ENCODE measurements around the gene DMRT2. TPM values are rescaled to one million over a fixed set of nuclear protein-coding genes. Genes with fewer than 3 reads are reported as not detected.

Gene DMRT2
- total and polyA plus RNA-seq, 2 donors (not counting 1 experiment from before 2014, with no cell fraction given): not detected

DNA sequence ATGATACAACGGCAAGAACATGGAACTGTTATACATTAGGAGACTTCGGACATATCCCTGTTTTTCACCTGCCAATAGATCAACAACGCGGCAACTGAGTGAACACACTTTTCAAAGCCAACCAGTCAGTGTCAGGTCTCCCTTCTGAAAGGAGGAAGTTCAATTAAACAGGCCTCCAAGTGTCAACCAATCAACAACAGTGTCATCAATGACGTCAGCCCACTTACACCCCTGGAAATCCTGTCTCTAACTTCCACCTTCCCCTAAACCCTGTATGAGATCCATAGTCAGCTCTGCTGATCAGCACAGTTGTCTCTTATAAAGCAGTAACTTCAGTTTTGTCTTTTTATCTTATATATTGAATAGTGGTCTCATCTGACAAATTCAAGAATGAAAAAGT is 37.1 kb upstream of the DMRT2 start:
- DNase-seq (peak; percentile 19), ATAC-seq (ENCODE audit: low read depth) (no peak)
- Mint-ChIP-seq H3K4me3 (no peak overlapping the region), H3K27ac (no peak overlapping the region), H3K27me3 (peaks cover 35% of the 10 kb centered on the region), H3K9me3 (ENCODE audit: insufficient read depth) (no peaks in the 10 kb centered on the region), H3K4me1 (no peaks in the 10 kb centered on the region)
- Histone ChIP-seq H2AFZ (ENCODE audit: insufficient read depth, low read depth, low read length, poor library complexity, severe bottlenecking) (peak overlapping the region; percentile 5), H3K4me2 (replicated peaks; ENCODE audit: low read depth, low read length, poor library complexity, severe bottlenecking) (no peak overlapping the region), H4K20me1 (ENCODE audit: control insufficient read depth, insufficient read depth, low read length, poor library complexity, severe bottlenecking) (no peaks in the 10 kb centered on the region), H3K36me3 (replicated peaks in 1 of 2; ENCODE audit: control extremely low read depth in 1 of 2, control insufficient read depth in 1 of 2, extremely low read depth in 1 of 2, insufficient read depth in 2 of 2, low read length in 1 of 2) (no peaks in the 10 kb centered on the region), H3K79me2 (ENCODE audit: control insufficient read depth, insufficient read depth, low read length) (no peaks in the 10 kb centered on the region), H3K4me3 (ENCODE audit: control extremely low read depth in 1 of 5, extremely low read depth in 1 of 5, insufficient read depth in 1 of 5, low read depth in 2 of 5, low read length in 4 of 5) (no peak overlapping the region), H3K9me3 (ENCODE audit: control extremely low read depth in 1 of 3, control insufficient read depth in 2 of 3, insufficient read depth in 1 of 3, low read length in 2 of 3) (no peaks in the 10 kb centered on the region), H3K27me3 (replicated peaks in 1 of 4; ENCODE audit: control extremely low read depth in 1 of 4, control insufficient read depth in 3 of 4, insufficient read depth in 4 of 4, low read length in 3 of 4) (peaks cover 0 to 12% (median 1%) of the 10 kb centered on the region in 4 experiments), H3K4me1 (ENCODE audit: control insufficient read depth in 2 of 2, insufficient read depth in 2 of 2, low read length in 2 of 2) (no peaks in the 10 kb centered on the region), H3K27ac (ENCODE audit: low read length in 2 of 2) (no peak overlapping the region), H3K9ac (ENCODE audit: low read length) (no peak overlapping the region)
- WGBS (ENCODE audit: insufficient coverage): 78% methylated on average over 5 of the region's 5 CpGs
- intact Hi-C loops (cut with micrococcal nuclease): no loop called here
- TF ChIP-seq EZH2 (IDR thresholded peaks at IDR 0.05; ENCODE audit: borderline replicate concordance, insufficient read depth, low read depth, low read length, poor library complexity, severe bottlenecking): no peak
- TF ChIP-seq, protein P1, sequence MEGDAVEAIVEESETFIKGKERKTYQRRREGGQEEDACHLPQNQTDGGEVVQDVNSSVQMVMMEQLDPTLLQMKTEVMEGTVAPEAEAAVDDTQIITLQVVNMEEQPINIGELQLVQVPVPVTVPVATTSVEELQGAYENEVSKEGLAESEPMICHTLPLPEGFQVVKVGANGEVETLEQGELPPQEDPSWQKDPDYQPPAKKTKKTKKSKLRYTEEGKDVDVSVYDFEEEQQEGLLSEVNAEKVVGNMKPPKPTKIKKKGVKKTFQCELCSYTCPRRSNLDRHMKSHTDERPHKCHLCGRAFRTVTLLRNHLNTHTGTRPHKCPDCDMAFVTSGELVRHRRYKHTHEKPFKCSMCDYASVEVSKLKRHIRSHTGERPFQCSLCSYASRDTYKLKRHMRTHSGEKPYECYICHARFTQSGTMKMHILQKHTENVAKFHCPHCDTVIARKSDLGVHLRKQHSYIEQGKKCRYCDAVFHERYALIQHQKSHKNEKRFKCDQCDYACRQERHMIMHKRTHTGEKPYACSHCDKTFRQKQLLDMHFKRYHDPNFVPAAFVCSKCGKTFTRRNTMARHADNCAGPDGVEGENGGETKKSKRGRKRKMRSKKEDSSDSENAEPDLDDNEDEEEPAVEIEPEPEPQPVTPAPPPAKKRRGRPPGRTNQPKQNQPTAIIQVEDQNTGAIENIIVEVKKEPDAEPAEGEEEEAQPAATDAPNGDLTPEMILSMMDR (IDR thresholded peaks at IDR 0.05): no peak
- ChIA-PET CTCF (interaction anchor here (0.7 kb wide), 1 partner anchor 626 kb away, joined by 3 read pairs; no protein-coding TSS in a partner anchor), POLR2A (no interaction called here)

DNA sequence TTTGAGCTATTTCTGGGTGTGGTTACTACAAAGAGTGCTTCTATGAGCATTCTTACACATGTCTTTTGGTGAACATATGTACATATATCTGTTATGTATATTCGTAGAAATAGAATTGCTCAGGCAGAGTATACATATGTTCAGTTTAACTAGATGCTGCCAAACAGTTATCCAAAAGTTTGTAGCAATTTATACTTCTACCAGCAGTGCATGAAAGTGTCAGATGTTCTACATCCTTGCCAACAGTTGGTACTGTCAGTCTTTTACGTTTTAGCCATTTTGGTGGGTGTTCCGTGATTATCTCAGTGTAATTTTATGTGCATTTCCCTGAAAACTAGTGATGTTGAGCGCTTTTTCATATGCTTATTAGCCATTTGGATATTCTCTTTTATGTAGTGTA is 35.9 kb upstream of the DMRT2 start:
- DNase-seq (no peak), ATAC-seq (ENCODE audit: low read depth) (no peak)
- no peak overlapping the region for H3K4me2 ChIP-seq (replicated peaks; ENCODE audit: low read depth, low read length, poor library complexity, severe bottlenecking)
- Mint-ChIP-seq H3K4me1 (no peaks in the 10 kb centered on the region), H3K27me3 (peaks cover 36% of the 10 kb centered on the region), H3K27ac (no peak overlapping the region), H3K9me3 (ENCODE audit: insufficient read depth) (no peaks in the 10 kb centered on the region), H3K4me3 (no peak overlapping the region)
- H3K79me2 ChIP-seq (ENCODE audit: control insufficient read depth, insufficient read depth, low read length): no peaks in the 10 kb centered on the region
- ChIA-PET POLR2A (no interaction called here), CTCF (no interaction called here)
- H2AFZ ChIP-seq (ENCODE audit: insufficient read depth, low read depth, low read length, poor library complexity, severe bottlenecking): no peak overlapping the region
- H3K27ac ChIP-seq (ENCODE audit: low read length in 2 of 2): no peak overlapping the region
- no CpG with 5 or more reads among the region's 4 CpGs for WGBS (ENCODE audit: insufficient coverage)
- TF ChIP-seq, protein P1 (IDR thresholded peaks at IDR 0.05): no peak
- no peak for TF ChIP-seq EZH2 (IDR thresholded peaks at IDR 0.05; ENCODE audit: borderline replicate concordance, insufficient read depth, low read depth, low read length, poor library complexity, severe bottlenecking)
- no peaks in the 10 kb centered on the region for H3K4me1 ChIP-seq (ENCODE audit: control insufficient read depth in 2 of 2, insufficient read depth in 2 of 2, low read length in 2 of 2)
- H4K20me1 ChIP-seq (ENCODE audit: control insufficient read depth, insufficient read depth, low read length, poor library complexity, severe bottlenecking): no peaks in the 10 kb centered on the region
- intact Hi-C loops (cut with micrococcal nuclease): no loop called here
- H3K4me3 ChIP-seq (ENCODE audit: control extremely low read depth in 1 of 5, extremely low read depth in 1 of 5, insufficient read depth in 1 of 5, low read depth in 2 of 5, low read length in 4 of 5): no peak overlapping the region
- H3K36me3 ChIP-seq (replicated peaks in 1 of 2; ENCODE audit: control extremely low read depth in 1 of 2, control insufficient read depth in 1 of 2, extremely low read depth in 1 of 2, insufficient read depth in 2 of 2, low read length in 1 of 2): no peaks in the 10 kb centered on the region
- H3K9ac ChIP-seq (ENCODE audit: low read length): no peak overlapping the region
- peaks cover 0 to 8% (median 1%) of the 10 kb centered on the region in 4 experiments for H3K27me3 ChIP-seq (replicated peaks in 1 of 4; ENCODE audit: control extremely low read depth in 1 of 4, control insufficient read depth in 3 of 4, insufficient read depth in 4 of 4, low read length in 3 of 4)
- peaks cover 0 to 3% (median 0%) of the 10 kb centered on the region in 3 donors for H3K9me3 ChIP-seq (ENCODE audit: control extremely low read depth in 1 of 3, control insufficient read depth in 2 of 3, insufficient read depth in 1 of 3, low read length in 2 of 3)
